GM21619 (cell line): ENCODE data around the gene CYB5B.

Experiments
- ATAC-seq: cut with Tn5 transposase; IDR thresholded peaks from one replicate; pipeline ENCODE4 v1.9.1; 2021; ENCODE audit not compliant: unreplicated experiment

The CYB5B gene

DNA sequence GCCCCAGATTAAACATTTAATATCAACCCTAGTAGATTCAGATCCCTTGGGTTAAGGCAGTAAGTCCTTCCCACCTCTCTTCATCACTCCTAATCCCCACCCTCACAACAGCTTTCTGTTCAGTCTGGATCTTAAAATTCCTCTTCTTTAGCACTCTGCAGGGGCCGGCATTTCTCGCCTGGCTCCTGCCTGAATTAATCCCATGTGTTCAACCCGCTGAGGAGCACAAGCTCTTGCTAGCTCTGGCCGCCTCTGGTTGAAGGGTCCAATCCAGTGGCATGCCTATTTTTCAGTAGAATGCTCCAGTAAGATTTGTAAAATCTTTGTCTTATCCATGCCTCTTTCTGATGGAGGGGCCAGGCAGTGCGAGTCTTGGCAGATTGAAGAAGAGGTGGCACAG lies 59.2 kb downstream of the CYB5B start:
- no peak for ATAC-seq

DNA sequence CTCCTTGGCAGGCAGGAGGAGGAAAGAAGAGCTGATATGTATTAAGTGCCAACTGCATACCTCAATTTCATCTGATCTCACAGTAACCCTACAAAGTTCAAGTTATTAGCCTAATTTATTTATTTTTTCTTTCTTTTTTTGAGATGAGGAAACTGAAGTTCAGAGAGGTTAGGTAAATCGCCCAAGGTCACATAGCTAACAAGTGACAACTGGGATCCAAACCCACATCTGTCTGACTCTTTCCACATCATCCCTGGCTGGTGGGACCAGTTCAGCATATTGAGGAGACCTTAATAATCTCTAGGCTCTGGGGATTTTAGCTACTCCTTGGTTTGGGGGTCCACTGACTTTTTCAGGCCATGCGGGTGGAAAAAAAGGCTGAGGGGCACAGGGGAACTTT lies 60.9 kb downstream of the CYB5B start:
- ATAC-seq, result no peak

DNA sequence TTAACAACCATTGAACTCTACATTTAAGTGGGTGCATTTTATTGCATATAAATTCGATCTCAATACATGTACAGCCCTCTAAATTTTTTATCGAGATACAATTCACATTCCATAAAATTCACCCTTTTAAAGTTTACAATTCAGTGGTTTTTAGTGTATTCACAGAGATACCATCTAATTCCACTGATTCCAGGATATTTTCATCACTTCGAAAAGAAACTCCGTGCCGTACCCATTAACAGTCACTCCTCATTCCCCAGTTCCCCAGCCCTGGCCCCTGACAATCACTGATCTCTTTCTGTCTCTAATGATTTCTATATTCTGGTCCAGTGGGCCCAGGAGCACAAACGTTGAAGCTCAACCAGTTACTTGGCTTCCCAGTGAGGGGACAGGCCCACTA lies 61.4 kb downstream of the CYB5B start:
- no peak for ATAC-seq

DNA sequence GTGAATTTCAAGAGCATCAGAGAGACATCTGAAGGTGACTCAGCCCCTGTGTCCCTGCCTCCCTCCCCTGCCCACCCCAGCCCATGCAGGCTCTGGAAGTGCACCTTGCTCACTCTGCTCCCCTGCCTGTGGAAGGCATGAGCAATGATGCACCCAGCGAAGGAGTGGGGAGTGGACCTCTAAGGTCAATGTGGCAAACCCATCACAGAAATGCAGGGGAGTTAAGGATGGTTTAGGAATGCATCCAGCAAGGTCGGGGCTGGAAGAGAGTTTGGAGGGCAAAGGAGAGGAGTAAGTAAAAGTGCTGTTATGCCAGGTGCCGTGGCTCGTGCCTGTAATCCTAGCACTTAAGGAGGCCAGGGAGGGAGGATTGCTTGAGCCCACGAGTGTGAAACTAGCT lies 61.9 kb downstream of the CYB5B start:
- no peak for ATAC-seq

DNA sequence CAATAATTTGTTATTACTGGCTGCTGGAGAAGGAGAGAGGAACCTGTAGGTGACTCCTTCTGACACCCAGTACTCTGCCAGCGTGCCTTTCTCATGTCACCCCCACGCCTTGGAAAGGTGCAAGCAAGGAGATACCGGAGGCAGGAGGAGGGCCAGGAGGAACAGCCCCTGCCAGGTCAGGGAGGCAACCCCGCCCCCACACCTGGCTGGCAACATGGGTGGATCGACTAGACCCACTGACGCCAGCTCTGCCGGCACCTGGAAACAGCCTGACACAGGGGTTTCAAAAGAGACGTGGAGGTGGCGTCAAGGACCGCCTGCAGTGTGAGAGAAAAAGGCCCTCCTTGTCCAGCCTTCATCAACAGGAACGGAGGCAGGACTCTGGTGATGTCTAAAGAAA lies 62.3 kb downstream of the CYB5B start:
- ATAC-seq, result no peak

DNA sequence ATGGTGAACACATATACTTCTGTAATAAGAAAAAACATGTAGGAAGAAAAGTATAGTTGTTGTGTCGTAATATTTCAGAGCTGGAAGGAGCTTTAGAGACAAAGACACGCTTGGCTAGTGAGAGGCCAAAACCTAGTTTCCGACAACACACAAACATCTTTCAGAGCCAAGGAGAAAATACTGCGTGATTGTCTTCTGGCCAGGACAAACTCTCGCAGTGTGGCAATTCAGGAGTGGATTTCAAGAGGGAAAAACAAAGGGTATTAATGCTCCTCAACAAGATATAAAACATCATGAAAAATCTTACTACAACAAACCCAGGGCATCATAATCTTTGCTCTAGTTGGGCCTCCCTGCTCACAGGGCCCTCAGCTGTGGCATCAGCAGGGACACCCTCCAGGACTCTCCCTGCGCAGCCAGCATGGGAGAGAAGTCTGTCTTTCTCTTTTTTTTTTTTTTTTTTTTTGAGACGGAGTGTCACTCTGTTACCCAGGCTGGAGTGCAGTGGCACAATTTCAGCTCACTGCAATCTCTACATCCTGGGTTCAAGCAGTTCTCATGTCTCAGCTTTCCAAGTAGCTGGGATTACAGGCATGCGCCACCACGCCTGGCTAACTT lies 66.4 kb downstream of the CYB5B start:
- ATAC-seq, result no peak

DNA sequence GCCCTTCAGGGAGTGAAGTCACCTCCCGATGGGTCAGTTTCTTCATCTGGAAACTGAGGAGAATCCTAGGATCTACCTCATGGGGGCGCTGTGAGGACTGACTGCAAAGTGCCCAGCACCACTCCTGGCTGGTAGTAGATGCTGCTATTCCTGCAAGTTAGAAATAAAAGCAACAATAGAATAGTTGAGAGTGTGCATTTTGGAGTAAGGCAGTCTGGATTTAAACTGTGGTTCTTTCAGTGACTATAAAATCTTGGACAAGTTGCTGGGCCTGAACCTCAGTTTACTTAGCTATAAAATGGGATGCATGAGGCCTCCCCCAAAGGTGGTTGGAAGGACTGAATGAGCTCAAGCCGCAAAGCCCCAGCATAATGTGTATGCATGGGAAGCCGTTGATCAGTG lies 70.6 kb downstream of the CYB5B start:
- no peak for ATAC-seq

DNA sequence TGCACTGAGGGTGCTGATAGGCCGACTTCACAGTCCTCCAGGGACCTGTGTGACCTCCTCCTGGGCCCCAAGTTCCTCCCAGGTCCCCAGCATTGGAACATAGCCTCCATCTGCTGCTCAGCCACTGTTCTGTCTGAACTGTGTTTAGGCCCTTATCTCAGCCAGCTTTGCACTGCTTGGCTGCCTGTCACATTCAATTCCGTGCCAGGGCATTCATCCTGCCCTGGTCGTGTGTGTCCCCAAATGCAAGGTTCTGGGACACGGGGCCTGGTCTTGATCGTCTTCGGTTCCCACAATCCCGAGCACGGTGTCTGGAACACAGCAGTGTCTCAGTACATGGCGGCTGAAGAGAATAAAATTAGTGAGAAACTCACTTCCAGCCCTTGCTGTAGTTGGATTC lies 71.4 kb downstream of the CYB5B start:
- ATAC-seq, result no peak

DNA sequence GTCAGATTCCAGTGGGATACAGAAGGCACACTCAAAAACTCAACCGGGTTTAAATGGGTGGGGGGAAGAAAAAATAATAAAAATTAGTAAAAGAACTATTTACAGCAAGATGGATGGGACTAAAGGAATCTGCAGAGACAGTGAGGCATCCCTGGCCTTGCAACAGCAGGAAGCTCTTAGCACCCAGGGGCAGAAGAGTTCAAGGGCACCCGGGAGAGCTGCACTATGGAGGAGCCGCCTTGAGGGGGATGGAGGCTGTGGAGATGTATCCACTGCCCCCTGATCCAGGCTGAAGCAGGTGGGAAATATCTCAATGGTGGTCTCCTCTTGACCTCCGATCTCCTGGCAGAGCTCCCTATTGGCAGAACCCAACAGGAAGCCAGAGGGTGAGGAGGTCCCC lies 72.0 kb downstream of the CYB5B start:
- no peak for ATAC-seq

DNA sequence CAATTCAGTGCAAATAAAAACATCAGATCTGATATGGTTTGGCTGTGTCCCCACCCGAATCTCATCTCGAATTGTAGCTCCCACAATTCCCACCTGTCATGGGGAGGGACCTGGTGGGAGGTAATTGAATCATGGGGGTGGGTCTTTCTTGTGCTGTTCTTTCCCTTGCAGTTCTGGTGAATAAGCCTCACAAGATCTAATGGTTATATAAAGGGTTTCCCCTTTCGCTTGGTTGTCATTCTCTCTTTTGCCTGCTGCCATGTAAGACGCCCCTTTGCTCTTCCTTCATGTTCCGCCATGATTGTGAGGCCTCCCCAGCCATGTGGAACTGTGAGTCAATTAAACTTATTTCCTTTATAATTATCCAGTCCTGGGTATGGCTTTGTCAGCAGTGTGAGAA lies 72.5 kb downstream of the CYB5B start:
- no peak for ATAC-seq

DNA sequence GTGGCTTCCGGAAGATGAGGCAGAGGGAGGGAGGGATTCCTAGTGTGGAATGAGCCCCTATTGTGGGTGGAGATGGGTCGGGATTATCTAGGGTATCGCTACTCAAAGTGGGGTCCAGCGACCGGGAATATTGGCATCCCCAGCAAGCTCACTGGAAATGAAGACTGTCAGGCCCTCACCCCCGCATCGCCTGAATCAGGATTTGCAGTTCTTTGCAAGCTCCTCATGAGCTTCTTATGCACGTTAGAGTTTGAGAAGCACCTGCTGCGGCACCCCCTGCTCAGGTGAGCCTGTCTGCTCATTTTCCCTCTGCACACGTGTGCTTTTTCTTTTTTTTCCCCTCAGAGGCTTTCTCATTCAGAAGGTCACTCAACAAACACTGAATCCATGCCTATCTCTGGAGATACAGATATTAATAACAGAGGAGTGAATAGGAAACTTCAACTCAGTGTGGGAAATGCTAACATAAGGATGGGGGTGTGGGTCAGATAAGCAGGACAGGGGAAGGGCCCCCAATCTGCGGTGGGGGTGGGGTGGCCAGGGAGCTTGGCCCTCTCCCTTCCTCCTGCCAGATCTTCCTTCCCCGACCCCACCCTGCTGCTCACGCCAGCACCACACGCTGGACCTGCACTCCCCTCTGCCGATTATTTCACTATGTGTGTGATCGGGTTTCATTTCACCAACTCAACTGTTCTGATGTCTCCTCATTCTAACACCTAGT lies 73.6 kb downstream of the CYB5B start:
- ATAC-seq, result no peak

DNA sequence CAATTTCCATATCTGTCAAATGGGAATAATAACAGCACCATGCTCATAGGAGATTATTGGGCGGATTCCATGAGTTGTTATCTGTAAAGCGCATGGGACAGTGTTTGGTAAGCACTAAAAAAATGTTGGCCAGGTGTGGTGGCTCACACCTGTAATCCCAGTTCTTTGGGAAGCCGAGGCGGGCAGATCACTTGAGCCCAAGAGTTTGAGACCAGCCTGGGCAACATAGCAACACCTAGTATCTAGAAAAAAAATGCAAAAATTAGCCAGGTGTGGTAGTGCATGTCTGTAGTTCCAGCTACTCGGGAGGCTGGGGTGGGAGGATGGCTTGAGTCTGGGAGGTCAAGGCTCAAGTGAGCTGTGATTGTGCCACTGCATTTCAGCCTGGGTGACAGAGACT lies 74.5 kb downstream of the CYB5B start:
- ATAC-seq, result no peak

DNA sequence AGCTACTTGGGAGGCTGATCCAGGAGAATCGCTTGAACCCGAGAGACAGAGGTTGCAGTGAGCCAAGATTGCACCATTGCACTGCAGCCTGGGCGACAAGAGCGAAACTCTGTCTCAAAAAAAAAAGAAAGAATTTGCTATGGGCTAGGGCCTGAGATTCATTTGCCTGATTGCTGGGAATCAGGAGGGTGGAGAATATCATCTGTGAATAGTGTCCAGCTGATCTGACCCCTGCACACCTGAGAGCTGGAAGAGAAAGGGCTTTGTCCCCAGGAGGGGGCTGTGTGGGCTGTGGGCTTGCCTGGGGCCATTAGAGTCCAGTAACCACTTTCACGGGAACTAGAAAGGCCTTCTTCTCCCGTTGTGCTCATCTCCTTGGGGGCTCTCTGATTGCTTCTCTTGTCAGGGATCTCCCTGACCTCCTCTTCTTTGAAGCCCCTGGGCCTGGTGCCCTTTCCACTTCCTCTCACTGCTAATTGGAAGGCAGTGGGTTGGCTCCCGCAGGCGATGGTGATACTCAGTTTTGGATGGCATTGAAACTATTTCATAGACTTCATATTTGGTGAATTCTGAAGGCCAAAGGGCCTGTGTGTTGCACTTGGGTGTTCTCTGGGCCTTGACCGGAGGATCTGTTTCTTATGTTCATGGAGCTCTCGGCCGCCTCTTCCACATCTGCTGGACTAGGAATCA lies 75.3 kb downstream of the CYB5B start:
- ATAC-seq, result no peak

DNA sequence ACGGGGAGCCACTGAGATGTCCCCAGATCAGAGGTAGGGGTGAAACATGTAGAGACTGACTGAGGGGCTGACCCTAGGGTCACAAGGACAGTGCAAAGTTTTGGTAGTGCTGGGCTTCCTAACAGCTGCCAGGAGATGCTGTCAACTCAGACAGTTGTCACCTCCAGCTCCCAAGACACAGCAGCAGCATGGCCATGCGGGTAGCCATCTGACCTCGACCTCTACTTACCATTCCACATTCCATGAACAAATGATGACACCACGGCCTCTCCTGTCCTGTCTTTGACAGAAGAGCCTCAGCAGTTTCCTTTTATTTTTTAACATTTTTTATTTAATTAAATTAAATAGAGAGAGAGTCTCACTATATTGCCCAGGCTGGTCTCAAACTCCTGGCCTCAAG lies 76.1 kb downstream of the CYB5B start:
- ATAC-seq, result no peak

DNA sequence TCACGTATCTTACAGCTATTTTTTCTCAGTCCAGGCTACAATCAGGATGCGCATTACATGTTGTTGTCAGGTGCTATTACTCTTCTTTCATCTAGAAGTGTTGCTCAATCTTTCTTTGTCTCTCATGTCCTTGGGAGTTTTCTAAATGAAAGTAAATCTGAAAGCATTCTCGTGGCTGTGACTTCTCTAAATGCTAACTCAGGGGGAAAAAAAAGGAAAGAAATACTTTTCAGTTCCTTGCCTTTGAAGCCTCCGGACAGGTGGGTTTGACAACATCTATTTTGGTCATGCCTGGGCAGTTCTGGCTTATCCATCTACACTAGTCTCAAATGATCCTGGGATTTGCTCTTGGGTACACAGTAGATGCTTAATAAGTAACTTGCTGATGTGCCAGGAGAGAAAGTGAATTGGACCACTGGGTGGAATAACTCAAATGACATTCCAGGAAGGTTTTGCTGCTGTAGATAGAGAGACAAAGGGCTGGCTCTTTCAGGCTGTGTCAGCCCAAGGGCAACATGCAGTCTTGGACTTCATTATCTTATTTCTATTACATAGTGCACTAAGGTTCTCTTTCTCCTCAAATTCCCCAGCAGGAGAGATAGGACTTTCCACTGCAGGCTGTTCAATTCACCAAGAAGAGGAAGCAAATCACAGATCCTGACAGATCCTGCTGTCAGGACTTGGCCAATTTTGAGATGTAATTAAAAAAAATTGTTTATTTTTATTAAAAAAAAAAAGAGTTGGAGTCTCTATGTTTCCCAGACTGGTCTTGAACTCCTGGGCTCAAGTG lies 77.7 kb downstream of the CYB5B start:
- no peak for ATAC-seq

DNA sequence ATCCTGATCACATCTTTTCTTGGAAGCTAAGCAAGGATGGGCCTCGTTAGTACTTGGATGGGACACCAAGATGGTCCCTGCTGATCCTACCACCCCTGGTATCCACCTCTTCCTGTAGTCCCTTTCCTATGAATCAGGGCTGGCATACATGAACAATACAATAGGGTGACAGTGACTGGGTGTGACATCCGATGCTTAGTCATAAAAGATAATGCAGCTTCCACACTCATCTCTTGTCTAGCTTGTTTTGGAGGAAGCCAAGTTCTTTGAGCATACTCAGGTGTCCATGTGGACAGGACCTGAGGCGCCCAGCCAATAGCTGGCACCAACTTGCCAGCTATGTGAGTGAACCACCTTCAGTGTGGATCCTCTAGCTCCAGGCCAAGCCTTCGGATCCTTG lies 78.8 kb downstream of the CYB5B start:
- ATAC-seq, result no peak

DNA sequence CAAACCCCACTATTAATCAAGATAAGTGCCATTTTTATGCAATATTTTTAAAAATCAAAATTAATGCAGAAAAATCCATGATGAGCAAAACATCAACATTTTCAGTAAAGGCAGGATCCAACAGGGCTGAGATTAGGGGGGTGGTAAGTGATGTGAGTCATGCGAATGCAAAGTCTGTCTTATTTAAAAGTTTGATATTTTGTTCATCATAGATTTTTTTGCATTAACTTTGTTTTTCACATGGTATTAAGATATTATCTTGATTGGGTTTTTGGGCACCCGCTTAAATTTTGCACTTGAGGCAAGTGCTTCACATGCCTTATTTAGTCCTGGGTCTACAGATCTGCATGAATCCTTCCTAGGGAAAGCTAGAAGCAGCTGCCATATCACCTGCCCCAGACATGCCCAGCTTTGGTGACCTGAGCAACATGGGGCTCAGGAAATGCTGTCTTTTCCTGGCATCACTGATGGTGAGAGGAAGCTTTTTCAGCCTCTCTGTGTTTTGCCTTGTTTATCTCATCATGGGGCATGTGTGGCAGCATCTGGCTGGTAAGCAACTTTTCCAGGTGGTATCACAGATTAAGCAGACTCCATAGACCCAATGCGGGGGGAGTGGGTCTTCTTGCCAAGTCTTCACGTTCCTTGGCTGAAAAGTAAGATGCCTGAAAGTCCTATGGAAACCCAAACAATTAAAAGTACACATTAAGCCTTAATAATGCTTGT lies 83.8 kb downstream of the CYB5B start:
- ATAC-seq, result no peak

DNA sequence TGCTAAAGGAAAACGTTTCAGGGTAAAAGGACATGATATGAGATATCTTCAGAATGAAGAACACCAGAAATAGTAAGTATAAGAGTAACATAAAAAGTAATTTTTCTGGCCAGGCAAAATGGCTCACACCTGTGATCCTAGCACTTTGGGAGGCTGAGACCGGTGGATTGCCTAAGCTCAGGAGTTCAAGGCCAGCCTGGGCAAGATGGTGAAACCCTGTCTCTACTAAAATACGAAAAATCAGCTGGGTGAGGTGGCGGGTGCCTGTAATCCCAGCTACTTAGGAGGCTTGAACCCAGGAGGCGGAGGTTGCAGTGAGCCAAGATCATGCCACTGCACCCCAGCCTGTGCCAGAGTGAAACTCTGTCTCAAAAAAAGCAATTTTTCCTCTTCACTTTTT lies 84.7 kb downstream of the CYB5B start:
- no peak for ATAC-seq

DNA sequence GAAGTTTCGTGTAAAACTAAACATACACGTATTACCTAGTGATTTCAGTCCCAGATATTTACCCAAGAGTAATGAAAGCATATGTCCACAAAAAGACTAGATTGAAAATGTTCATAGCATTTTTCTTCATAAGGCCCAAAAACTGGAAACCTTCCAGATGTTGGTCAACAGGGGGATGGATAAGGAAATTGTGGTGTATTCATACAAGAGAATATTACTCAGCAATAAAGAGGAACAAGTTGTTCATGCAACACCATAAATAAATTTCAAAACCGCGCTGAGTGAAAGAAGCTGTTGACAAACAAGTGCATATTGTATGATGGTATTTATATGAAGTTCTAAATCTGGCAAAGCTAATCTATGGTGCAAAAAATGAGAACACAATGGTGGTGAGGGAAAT lies 87.2 kb downstream of the CYB5B start:
- no peak for ATAC-seq

DNA sequence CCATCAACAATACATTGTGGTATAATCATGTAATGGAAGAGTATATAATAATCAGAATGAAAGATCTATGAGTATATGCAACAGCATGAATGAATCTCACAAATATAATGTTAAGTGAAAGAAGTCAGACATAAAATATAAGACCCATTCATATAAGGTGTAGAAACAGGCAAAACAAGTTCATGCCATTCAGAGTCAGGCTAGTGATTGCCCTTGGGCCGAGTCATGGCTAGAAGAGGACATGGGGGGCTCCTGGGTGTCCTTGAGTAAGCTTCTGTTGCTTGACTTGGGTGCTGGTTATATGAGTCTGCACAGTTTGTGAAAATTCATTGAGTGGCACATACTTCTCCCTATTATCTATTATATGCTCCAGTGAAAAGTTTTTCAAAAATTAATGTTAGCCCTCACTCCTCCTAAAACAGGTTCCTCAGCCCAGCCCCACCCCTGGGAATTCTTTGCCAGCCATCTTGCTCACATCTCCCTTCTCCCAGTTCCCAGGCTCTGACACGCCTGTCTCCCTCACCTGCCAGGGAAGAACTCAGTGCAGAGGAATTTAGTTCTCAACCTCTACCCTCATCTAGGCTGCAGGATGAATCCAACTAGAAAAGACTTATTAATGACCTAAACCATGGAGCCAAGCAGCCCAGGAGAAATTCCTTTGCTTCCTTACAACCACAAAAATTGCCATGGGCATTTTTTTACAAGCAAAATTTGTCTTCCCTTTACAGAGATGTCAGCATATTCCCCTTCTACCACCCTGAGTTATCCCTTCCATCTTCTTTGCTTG lies 89.0 kb downstream of the CYB5B start:
- ATAC-seq, result no peak
